ENCODE results near the gene SAMD4B.

The SAMD4B gene

GRCh38 chr19:39424934-39425333 lies 82.7 kb downstream of the SAMD4B start:
- DNase-seq: no peak
- Mint-ChIP-seq H3K27me3 (ENCODE audit: low read depth, poor library complexity) (peaks cover 6% of the 10 kb centered on the region), H3K27ac (no peak overlapping the region), H3K36me3 (ENCODE audit: low read depth) (peaks cover 37% of the 10 kb centered on the region), H3K9me3 (no peaks in the 10 kb centered on the region), H3K4me3 (no peak overlapping the region), H3K4me1 (peaks cover 13% of the 10 kb centered on the region)
- TF ChIP-seq, protein P1, sequence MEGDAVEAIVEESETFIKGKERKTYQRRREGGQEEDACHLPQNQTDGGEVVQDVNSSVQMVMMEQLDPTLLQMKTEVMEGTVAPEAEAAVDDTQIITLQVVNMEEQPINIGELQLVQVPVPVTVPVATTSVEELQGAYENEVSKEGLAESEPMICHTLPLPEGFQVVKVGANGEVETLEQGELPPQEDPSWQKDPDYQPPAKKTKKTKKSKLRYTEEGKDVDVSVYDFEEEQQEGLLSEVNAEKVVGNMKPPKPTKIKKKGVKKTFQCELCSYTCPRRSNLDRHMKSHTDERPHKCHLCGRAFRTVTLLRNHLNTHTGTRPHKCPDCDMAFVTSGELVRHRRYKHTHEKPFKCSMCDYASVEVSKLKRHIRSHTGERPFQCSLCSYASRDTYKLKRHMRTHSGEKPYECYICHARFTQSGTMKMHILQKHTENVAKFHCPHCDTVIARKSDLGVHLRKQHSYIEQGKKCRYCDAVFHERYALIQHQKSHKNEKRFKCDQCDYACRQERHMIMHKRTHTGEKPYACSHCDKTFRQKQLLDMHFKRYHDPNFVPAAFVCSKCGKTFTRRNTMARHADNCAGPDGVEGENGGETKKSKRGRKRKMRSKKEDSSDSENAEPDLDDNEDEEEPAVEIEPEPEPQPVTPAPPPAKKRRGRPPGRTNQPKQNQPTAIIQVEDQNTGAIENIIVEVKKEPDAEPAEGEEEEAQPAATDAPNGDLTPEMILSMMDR (IDR thresholded peaks at IDR 0.05): no peak

DNA sequence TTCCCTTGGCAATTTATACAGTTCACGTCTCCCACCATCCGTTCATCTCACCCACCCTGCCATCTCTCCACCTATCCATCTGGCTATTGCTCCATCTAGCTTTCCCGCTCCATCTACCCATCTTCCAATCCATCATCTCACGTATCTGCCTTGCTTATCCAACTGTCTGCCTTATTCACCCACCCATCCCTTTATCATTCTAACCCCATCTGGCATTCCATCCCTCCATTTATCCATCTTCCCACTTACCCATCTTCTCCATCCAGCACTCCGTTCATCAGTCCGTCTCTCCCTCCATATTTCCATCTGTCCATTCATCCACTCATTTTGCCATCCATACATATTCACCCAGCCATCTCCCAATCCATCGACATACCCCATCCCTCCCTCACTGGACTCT lies 83.5 kb downstream of the SAMD4B start:
- no peak for DNase-seq
- Mint-ChIP-seq H3K36me3 (ENCODE audit: low read depth) (peaks cover 30% of the 10 kb centered on the region), H3K27me3 (ENCODE audit: low read depth, poor library complexity) (peaks cover 6% of the 10 kb centered on the region), H3K4me3 (no peak overlapping the region), H3K9me3 (no peaks in the 10 kb centered on the region), H3K4me1 (peaks cover 19% of the 10 kb centered on the region), H3K27ac (peak overlapping the region; percentile 43)
- TF ChIP-seq, protein P1 (IDR thresholded peaks at IDR 0.05): no peak

DNA sequence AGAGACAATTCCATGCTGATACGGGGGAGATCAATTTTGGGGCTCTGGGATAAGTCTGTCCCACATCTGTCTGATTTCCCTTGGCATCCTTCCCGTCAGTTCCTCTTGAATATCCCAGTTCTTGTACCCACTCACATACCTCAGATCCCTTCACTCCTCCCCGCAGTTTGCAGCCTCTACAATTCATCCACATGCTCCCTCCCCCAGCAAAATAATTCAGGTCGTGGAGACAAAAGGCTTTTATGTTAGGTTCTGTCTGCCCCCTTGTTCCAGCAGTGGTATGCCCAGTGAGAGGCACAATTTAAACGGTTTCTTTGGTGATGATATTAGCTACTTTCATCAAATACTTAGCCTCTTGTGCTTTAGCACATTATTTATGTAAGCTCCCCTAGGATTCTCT lies 83.9 kb downstream of the SAMD4B start:
- H3K36me3 Mint-ChIP-seq (ENCODE audit: low read depth): peaks cover 28% of the 10 kb centered on the region
- peaks cover 6% of the 10 kb centered on the region for H3K27me3 Mint-ChIP-seq (ENCODE audit: low read depth, poor library complexity)
- no peak for DNase-seq
- H3K4me3 Mint-ChIP-seq: no peak overlapping the region
- TF ChIP-seq, protein P1 (IDR thresholded peaks at IDR 0.05): no peak
- H3K4me1 Mint-ChIP-seq: peaks cover 23% of the 10 kb centered on the region
- H3K9me3 Mint-ChIP-seq: no peaks in the 10 kb centered on the region
- H3K27ac Mint-ChIP-seq: no peak overlapping the region

- H3K9me3 Mint-ChIP-seq: no peaks in the 10 kb centered on the region
- H3K4me1 Mint-ChIP-seq: peaks cover 23% of the 10 kb centered on the region
- DNase-seq: no peak
- H3K36me3 Mint-ChIP-seq (ENCODE audit: low read depth): peaks cover 31% of the 10 kb centered on the region
- TF ChIP-seq, protein P1 (IDR thresholded peaks at IDR 0.05): no peak
- no peak overlapping the region for H3K4me3 Mint-ChIP-seq
- H3K27ac Mint-ChIP-seq: no peak overlapping the region
- H3K27me3 Mint-ChIP-seq (ENCODE audit: low read depth, poor library complexity): peaks cover 6% of the 10 kb centered on the region
These were observed 85.5 kb downstream of the SAMD4B start for GRCh38 chr19:39427707-39428106.

DNA sequence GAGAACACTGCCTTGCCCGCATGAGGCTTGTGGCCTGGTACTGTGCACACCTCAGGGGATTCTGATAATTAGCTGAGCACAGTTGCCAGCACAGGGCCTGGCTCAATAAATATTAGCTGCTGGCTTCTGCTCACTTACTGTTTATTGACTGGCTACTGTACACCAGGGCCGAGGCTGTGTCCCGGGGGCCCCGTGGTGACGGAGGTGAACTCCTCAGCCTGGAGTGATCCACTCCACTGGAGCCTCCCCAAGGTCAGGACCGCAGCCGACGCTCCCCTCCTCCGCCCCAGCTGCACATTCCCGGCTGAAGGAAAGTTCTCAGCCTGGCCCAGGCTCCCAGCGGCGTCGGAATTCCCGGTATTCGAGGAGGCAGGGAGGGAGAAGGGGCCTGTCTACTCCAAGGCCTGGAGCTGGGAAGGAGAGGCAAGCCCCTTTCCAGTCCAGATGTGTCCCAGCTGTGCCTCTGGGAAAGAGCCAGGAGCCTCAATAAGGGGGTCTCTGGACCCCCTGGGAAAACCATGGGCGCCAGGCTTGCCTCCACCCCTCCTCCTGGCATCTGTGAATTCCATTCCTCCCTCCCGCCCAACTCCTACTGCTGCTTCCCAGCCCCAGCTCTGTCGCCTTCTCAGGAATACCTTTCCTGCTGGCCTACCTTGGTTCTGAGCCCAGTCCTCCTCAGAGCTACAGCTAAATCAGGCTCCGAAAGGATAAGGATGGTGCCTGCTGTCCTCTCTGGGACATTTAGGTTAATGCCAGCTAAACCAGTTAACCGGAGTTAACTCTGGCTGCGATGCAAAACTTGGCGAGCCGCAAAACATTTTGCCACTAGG lies 86.3 kb downstream of the SAMD4B start:
- TF ChIP-seq, protein P1 (IDR thresholded peaks at IDR 0.05): no peak
- H3K36me3 Mint-ChIP-seq (ENCODE audit: low read depth): peaks cover 34% of the 10 kb centered on the region
- H3K4me3 Mint-ChIP-seq: peak overlapping the region; percentile 48
- peak; percentile 75 for DNase-seq
- H3K27me3 Mint-ChIP-seq (ENCODE audit: low read depth, poor library complexity): peaks cover 9% of the 10 kb centered on the region
- peaks cover 23% of the 10 kb centered on the region for H3K4me1 Mint-ChIP-seq
- H3K27ac Mint-ChIP-seq: peak overlapping the region; percentile 91
- no peaks in the 10 kb centered on the region for H3K9me3 Mint-ChIP-seq

Measured in nephron progenitor cell (in vitro differentiated cells).